HCT116 (cell line): ENCODE results near the gene ABCB8. TPM values are rescaled to one million over a fixed set of nuclear protein-coding genes. Genes with fewer than 3 reads are reported as not detected.

Experiments
- ATAC-seq: fragments of 200-7000 bp; cut with Tn5 transposase; 2 replicates; pipeline ENCODE4 v1.9.1; 2020; ENCODE audit warnings: mild to moderate bottlenecking, moderate library complexity
- BruUV-seq: library from RNA; stranded (reverse); fragments of 400-500 nt; replicated peaks from 2 replicates; lab custom pipeline; 2021; lab: Mats Ljungman, UMichigan
- CTCF ChIA-PET: fragments of 300-600 bp; sonication (Branson Sonifier 250); formaldehyde crosslinking; loops from one replicate; lab custom pipeline; 2021; ENCODE audit warnings: antibody characterized with exemption; lab: Charles Lee
- POLR2A ChIA-PET: fragments of 300-600, 350-600 bp; sonication (Branson Sonifier 250); formaldehyde crosslinking; loops from one replicate; lab custom pipeline; 2021; ENCODE audit warnings: antibody characterized with exemption; lab: Charles Lee
- RAD21 ChIA-PET, 2 experiments: fragments of 300-600 bp; sonication (Branson Sonifier 250); formaldehyde crosslinking; loops; one replicate each; lab custom pipeline; 2023; ENCODE audit warnings: low total read pairs in 2 of 2; ENCODE audit not compliant: uncharacterized antibody in 2 of 2, unreplicated experiment in 2 of 2, low non-redundant PET in 1 of 2; lab: Charles Lee
- DNase-seq: peaks from one replicate; pipeline ENCODE4 v3.0.0-alpha.2; 2010; ENCODE audit warnings: low read depth, low spot score
- H2AFZ ChIP-seq: fragments of 200-600 bp; shearing (Covaris generic), sonication (generic); 2 replicates; pipeline ENCODE4 v1.6.1; 2017; ENCODE audit warnings: low read depth, mixed run types, mixed read lengths, antibody characterized with exemption, low read length; ENCODE audit not compliant: poor library complexity, severe bottlenecking
- H3K27ac ChIP-seq: 2 replicates; pipeline ENCODE4 v1.5.1; 2012; ENCODE audit warnings: low read depth, low read length
- H3K27me3 ChIP-seq: fragments of 200-600 bp; sonication (generic); 2 replicates; pipeline ENCODE4 v1.6.1; 2016; ENCODE audit warnings: mixed run types, low read length, mixed read lengths; ENCODE audit not compliant: insufficient read depth
- H3K36me3 ChIP-seq, 2 experiments: fragments of 200-500 bp in 1 of 2; fragments of 200-600 bp in 1 of 2; sonication (Bioruptor generic) in 1 of 2; sonication (generic) in 1 of 2; 2 replicates each; pipeline versions ENCODE4 v1.5.1 to v1.6.1; 2014 to 2016; ENCODE audit warnings: low read length in 2 of 2, inconsistent platforms in 1 of 2, mixed read lengths in 1 of 2, mixed run types in 1 of 2; ENCODE audit not compliant: insufficient read depth in 2 of 2, control insufficient read depth in 1 of 2
- H3K4me1 ChIP-seq, 2 experiments: fragments of 200-600 bp in 1 of 2; sonication (generic) in 1 of 2; 2 replicates each; pipeline versions ENCODE4 v1.5.1 to v1.6.1; 2012 to 2017; ENCODE audit warnings: low read length in 2 of 2, inconsistent platforms in 1 of 2, mild to moderate bottlenecking in 1 of 2, mixed read lengths in 1 of 2, mixed run types in 1 of 2, moderate library complexity in 1 of 2; ENCODE audit not compliant: insufficient read depth in 2 of 2, control insufficient read depth in 1 of 2
- H3K4me2 ChIP-seq: fragments of 200-600 bp; sonication (generic); 2 replicates; pipeline ENCODE4 v1.6.1; 2017; ENCODE audit warnings: mixed run types, low read length, mixed read lengths
- H3K4me3 ChIP-seq, 2 experiments: fragments of 200-600 bp in 1 of 2; sonication (generic) in 1 of 2; replicated peaks in 1 of 2; 2 replicates each; pipeline ENCODE4 v1.5.1; 2011 to 2016; ENCODE audit warnings: low read length in 2 of 2, control low read depth in 1 of 2, low read depth in 1 of 2, mild to moderate bottlenecking in 1 of 2, mixed read lengths in 1 of 2, mixed run types in 1 of 2
- H3K79me2 ChIP-seq: fragments of 200-600 bp; sonication (generic); 2 replicates; pipeline ENCODE4 v1.6.1; 2017; ENCODE audit warnings: mild to moderate bottlenecking, mixed run types, low read length, moderate library complexity, mixed read lengths; ENCODE audit not compliant: insufficient read depth
- H3K9ac ChIP-seq: fragments of 200-600 bp; sonication (generic); 2 replicates; pipeline ENCODE4 v1.6.1; 2016; ENCODE audit warnings: low read length, mixed read lengths
- H3K9me2 ChIP-seq: fragments of 200-600 bp; sonication (generic), shearing (Covaris generic); 2 replicates; pipeline ENCODE4 v1.6.1; 2017; ENCODE audit warnings: mixed run types, mild to moderate bottlenecking, moderate library complexity; ENCODE audit not compliant: insufficient read depth
- H3K9me3 ChIP-seq, 2 experiments: fragments of 200-500 bp in 1 of 2; fragments of 200-600 bp in 1 of 2; sonication (Bioruptor generic) in 1 of 2; sonication (generic) in 1 of 2; 2 replicates each; pipeline ENCODE4 v1.6.1; 2014 to 2017; ENCODE audit warnings: low read length in 2 of 2, mixed read lengths in 2 of 2, inconsistent platforms in 1 of 2, low read depth in 1 of 2, mild to moderate bottlenecking in 1 of 2, mixed run types in 1 of 2, moderate library complexity in 1 of 2; ENCODE audit not compliant: control insufficient read depth in 1 of 2, insufficient read depth in 1 of 2
- H4K20me1 ChIP-seq: fragments of 200-600 bp; sonication (generic), shearing (Covaris generic); 2 replicates; pipeline ENCODE4 v1.6.1; 2017; ENCODE audit warnings: mixed run types, mild to moderate bottlenecking, moderate library complexity; ENCODE audit not compliant: insufficient read depth
- CBX3 ChIP-seq: IDR thresholded peaks from 2 replicates; pipeline ENCODE4 v1.6.1; 2012; ENCODE audit warnings: low read depth
- CEBPB ChIP-seq: IDR thresholded peaks from 2 replicates; pipeline ENCODE4 v1.6.1; 2012; ENCODE audit warnings: low read depth
- JUND ChIP-seq: IDR thresholded peaks from 2 replicates; pipeline ENCODE4 v1.6.1; 2012
- POLR2AphosphoS5 ChIP-seq: IDR thresholded peaks from 2 replicates; pipeline ENCODE4 v1.6.1; 2011; ENCODE audit warnings: mild to moderate bottlenecking, low read depth, low read length, moderate library complexity
- intact Hi-C: fragments of 100-400 bp; cut with micrococcal nuclease; formaldehyde crosslinking; loops from 2 replicates; pipeline ENCODE4 v1.10.0; 2022
- total RNA-seq: library from RNA; stranded (reverse); gene quantifications from one replicate; pipeline ENCODE4 v1.2.1, GENCODE V29; 2021; ENCODE audit not compliant: unreplicated experiment

ABCB8 gene
- total RNA-seq, 1 experiment from 2014 or later, result 55.2 TPM

GRCh38 chr7:151010037-151010306 lies 18.3 kb upstream of the ABCB8 start:
- no peaks in the 10 kb centered on the region for H3K36me3 ChIP-seq
- no peaks in the 10 kb centered on the region for H3K27me3 ChIP-seq
- no peaks in the 10 kb centered on the region for H4K20me1 ChIP-seq
- DNase-seq (no peak), ATAC-seq (no peak)
- peaks cover 16 to 53% of the 10 kb centered on the region in 2 experiments; a peak in 3 of 4 replicates for H3K4me1 ChIP-seq
- no peak overlapping the region for H2AFZ ChIP-seq
- H3K79me2 ChIP-seq, result peaks cover 4% of the 10 kb centered on the region; the same call in 1 of the 2 replicates
- H3K9me3 ChIP-seq, result no peaks in the 10 kb centered on the region
- BruUV-seq, result no TSS peak
- peak overlapping the region; percentile 71; the same call in 1 of the 2 replicates for H3K27ac ChIP-seq
- CTCF ChIA-PET, result interaction anchor here (0.6 to 5.4 kb wide), 20 partner anchors 10 to 271 kb away, joined by 3 to 59 read pairs (median 5); partner anchors contain the start of genes ABCB8 and ATG9B
- H3K4me3 ChIP-seq, result peak overlapping the region; percentile 72 to 73
- H3K4me2 ChIP-seq, result peak overlapping the region; percentile 94
- intact Hi-C loops, result loop anchor here (10.0 kb wide), 1 partner anchor 235 kb away; no protein-coding TSS in a partner anchor
- peak overlapping the region; percentile 81 for H3K9ac ChIP-seq
- RAD21 ChIA-PET, result interaction anchor here (0.6 to 1.7 kb wide), 4 partner anchors 19 to 102 kb away, joined by 3 to 5 read pairs (median 3); partner anchors contain the start of gene ABCB8 (in 1 of the 2)
- TF ChIP-seq JUND (no peak), CBX3 (no peak)
- no peaks in the 10 kb centered on the region for H3K9me2 ChIP-seq
- POLR2A ChIA-PET, result interaction anchor here (0.9 to 1.5 kb wide), 6 partner anchors 18 to 217 kb away, joined by 3 to 6 read pairs (median 4); partner anchors contain the start of genes ABCB8 and ABCF2

DNA sequence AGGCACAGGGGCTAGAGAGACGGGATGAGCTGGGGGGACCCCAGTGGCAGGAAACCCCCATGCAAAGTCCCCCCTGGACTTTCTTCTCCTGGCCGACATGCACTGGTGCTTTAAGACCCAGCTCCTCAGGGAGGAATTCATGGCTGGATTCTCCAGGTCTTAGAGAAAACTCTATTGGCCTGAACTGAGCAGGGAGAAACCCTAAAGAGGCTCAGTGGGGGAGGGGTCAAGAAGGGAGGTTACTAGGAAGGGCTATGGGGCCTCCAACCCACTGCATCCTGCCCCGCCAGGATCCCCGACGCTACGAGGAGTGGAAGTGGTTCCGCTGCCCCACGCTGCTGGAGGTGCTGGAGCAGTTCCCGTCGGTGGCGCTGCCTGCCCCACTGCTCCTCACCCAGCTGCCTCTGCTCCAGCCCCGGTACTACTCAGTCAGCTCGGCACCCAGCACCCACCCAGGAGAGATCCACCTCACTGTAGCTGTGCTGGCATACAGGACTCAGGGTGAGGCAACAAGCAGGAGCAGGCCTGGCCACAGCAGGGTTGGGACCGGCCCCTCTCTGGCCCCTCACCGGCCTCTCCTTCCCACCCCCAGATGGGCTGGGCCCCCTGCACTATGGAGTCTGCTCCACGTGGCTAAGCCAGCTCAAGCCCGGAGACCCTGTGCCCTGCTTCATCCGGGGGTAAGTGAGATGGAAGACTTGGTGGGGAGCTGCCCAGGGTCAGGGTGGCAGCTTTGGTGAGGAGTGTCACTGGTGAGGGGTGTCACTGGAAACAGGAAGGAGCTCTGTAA lies 17.7 kb upstream of the ABCB8 start:
- no peaks in the 10 kb centered on the region for H3K9me3 ChIP-seq
- H3K4me3 ChIP-seq, result peak overlapping the region; percentile 72 to 73
- no peak overlapping the region for H2AFZ ChIP-seq
- peak overlapping the region; percentile 71; the same call in 1 of the 2 replicates for H3K27ac ChIP-seq
- H3K9ac ChIP-seq, result peak overlapping the region; percentile 81
- BruUV-seq, result TSS peak; percentile 20
- H3K4me2 ChIP-seq, result peak overlapping the region; percentile 94
- ATAC-seq, result no peak
- H4K20me1 ChIP-seq, result no peaks in the 10 kb centered on the region
- H3K4me1 ChIP-seq, result peaks cover 16 to 56% of the 10 kb centered on the region in 2 experiments; a peak in 3 of 4 replicates
- peaks cover 4% of the 10 kb centered on the region; the same call in 1 of the 2 replicates for H3K79me2 ChIP-seq
- no peaks in the 10 kb centered on the region for H3K36me3 ChIP-seq
- no peaks in the 10 kb centered on the region for H3K27me3 ChIP-seq
- DNase-seq, result no peak
- ChIA-PET CTCF (interaction anchor here (0.9 to 5.4 kb wide), 14 partner anchors 10 to 272 kb away, joined by 3 to 59 read pairs (median 6); partner anchors contain the start of gene ABCB8), RAD21 (interaction anchor here (1.0 to 1.7 kb wide), 2 partner anchors 51 to 101 kb away, joined by 3 to 5 read pairs; no protein-coding TSS in a partner anchor), POLR2A (interaction anchor here (1.3 to 1.5 kb wide), 5 partner anchors 18 to 217 kb away, joined by 3 to 5 read pairs (median 3); partner anchors contain the start of genes ABCB8 and ABCF2)
- H3K9me2 ChIP-seq, result no peaks in the 10 kb centered on the region
- no peak for TF ChIP-seq CEBPB
- TF ChIP-seq POLR2AphosphoS5, result no peak
- TF ChIP-seq CBX3, result no peak
- intact Hi-C loops, result loop anchor here (10.0 kb wide), 1 partner anchor 236 kb away; no protein-coding TSS in a partner anchor
